GM12874 (cell line): Measurements from ENCODE around the gene PINLYP.

ENCODE experiments used
- TF ChIP-seq, protein P1 (sequence below): IDR thresholded peaks from 2 replicates; pipeline ENCODE4 v1.5.1; 2011; ENCODE audit warnings: low read depth, mild to moderate bottlenecking, control low read depth, low read length, moderate library complexity; ENCODE audit not compliant: insufficient read depth

Gene PINLYP

DNA sequence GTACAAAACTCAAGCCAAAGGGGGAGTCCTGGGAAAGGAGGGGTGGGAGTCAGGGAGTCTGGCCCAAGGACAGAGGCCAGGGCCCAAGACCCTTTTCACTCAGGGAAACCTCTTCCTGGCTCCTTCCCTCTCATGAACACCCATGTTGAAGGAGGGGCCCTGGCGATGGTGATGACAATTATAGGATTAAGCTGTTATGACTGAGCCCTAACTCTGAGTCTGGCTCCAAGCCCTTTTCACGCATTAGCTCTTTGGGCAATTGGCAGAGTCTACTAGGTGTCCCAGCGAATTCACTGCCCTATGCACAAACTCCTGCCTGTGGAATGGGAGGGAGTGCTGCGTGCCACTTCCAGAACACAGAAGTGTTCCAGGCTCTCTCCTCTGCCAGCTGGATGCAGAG lies 21.9 kb upstream of the PINLYP start:
- TF ChIP-seq, protein P1, sequence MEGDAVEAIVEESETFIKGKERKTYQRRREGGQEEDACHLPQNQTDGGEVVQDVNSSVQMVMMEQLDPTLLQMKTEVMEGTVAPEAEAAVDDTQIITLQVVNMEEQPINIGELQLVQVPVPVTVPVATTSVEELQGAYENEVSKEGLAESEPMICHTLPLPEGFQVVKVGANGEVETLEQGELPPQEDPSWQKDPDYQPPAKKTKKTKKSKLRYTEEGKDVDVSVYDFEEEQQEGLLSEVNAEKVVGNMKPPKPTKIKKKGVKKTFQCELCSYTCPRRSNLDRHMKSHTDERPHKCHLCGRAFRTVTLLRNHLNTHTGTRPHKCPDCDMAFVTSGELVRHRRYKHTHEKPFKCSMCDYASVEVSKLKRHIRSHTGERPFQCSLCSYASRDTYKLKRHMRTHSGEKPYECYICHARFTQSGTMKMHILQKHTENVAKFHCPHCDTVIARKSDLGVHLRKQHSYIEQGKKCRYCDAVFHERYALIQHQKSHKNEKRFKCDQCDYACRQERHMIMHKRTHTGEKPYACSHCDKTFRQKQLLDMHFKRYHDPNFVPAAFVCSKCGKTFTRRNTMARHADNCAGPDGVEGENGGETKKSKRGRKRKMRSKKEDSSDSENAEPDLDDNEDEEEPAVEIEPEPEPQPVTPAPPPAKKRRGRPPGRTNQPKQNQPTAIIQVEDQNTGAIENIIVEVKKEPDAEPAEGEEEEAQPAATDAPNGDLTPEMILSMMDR = no peak

DNA sequence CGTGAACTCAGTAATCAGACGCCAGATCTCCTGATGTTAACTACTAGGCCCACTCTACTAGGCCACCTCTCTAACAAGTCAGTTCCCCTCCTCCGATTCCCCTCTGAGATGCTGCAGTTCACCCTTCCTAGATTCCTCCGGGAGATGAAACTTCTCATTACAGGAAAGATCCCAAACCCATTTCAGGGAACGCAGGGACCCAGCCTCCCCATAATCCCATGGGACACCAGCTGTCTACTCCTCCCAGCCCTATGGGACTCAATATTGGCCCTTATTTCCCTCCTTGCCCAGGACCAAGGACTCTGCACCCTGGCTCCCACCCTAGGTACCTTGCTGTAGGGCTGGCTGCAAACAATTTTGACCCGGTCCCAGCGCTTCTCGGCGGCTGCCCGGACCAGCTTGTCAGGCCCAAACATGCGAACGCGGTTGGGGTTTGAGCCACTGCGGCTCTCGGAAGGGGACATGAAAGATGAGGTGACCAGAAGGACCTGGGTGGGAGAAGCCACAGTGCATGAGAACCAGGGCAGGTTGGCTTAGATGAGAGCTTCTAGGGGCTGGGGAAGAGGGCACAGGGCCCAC lies 21.2 kb upstream of the PINLYP start:
- TF ChIP-seq, protein P1 = no peak

DNA sequence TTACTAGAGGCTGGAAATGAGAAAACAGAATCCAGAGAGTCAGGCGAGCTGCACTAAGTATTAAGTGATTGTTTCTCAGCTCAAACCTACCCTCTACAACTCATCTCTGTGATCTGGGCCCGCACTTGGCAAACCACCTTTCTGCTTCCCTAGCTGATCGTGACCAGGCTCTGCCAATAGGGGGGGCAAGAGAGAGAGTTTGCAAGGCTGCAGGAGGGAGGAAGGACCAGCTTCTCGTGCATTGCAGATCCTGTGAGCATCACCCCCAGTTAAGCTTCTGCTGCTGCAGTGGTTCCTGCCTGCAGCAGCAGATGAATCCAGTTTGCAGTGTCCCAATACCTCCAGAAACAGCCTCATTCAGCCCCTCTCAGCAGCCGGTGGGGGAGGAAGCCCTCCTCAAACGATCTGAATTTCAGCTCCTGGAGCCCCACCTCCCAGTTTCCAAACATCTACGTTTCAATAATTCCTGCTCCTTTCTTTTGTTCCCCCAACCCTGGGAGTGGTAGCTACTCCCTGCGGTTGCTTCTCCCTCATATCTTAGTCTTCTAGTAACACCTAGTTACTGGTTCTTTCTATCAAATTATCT lies 20.3 kb upstream of the PINLYP start:
- TF ChIP-seq, protein P1 = peak; percentile 91

DNA sequence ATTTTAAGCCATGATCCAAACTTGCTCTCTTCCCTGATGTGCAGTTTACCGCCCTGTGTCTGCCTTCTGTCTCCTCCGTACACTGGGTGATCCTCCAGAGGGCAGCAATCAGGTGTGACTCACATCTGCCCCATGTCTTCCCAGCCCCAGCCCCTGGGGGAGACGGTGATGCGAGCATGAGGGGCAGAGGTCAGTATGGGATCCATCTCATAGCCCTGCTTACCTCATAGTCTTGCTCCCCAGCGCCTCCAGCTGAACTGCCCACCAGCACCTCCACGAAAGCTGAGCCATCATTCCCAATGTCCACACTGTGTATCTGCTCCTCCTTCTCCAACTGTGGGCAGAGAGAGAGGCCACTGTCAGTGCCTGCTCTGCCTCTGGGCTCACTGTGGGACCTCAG lies 14.9 kb upstream of the PINLYP start:
- TF ChIP-seq, protein P1 = no peak

DNA sequence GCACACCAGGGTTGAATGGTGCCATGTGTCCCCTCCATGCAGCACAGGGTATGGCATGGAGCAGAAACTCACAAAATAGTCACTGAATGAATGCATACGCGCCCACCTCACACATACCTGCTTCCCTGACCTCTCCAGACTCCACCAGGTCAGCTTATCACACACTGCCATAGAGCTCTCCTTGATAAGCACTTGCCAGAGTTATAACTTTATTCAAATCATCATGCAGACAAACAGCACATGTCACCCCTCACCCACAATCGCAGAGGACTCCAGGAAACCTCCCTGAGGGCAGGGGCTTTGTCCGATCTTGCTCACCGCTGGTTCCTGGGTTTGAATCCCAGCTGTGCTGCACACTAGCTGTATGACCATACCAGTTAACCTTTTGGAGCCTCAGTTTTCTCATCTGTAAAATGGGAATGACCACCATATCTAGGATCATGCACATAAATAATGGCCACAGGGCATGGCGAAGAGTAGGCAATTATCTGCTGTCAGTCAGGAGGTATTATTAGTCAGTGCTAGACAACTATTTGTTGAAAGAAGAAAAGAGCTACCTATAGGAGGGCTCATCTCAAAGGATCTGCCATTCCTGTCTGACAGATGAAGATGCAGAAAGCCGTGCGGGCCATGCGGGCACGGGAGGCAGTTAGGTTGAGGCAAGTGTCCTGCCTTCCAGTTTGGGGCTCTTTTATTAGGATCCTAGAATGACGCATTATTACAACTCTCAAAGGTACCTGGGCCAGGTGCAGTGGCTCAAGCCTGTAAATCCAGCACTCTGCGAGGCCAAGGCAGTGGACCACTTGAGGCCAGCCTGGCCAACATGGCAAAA lies 14.2 kb upstream of the PINLYP start:
- TF ChIP-seq, protein P1 = no peak

DNA sequence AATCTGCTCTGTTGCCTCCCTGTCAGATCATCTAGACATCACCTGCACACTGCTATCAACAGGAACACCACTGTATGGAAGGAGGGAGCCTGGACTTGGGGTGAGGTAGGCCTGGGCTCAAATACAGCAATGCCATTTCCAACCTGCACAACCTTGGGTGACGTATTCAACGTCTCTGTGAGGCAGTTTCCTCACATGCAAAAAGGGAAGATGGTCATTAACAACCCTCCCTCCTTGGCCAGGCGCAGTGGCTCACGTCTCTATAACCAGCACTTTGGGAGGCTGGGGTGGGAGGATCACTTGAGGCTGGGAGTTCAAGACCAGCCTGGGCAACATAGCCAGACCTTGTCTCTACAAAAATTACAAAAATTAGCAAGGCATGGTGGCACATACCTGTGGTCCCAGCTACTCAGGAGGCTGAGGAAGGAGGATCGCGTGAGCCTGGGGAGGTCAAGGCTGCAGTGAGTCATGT lies 13.3 kb upstream of the PINLYP start:
- TF ChIP-seq, protein P1 = no peak

DNA sequence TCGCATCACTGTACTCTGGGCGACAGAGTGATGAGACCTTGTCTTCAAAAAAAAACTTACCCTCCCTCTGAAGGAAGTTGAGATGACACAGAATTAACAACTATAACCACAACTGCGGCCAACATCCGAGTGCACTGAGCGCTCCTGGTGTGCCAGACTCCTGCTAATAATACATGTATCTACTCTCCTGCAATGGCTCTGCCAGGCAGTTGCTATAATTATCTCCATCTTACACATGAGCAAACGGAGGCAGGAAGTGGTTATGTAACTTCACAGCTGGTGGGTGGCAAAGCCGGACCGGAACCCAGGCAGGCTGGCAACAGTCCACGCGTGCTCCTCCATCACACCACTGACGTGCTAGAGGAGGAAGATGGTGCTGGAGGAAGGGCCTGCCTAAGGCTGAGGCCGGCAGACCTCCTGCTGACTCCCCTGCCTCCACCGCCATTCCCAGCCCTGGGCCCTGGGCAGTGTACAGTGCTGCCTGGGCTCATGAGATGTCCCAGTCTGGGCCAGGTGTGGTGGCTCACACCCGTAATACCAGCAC lies 12.8 kb upstream of the PINLYP start:
- TF ChIP-seq, protein P1 = no peak
